ENCODE data around the gene YY1. TPM values are rescaled to one million over a fixed set of nuclear protein-coding genes. Genes with fewer than 3 reads are reported as not detected.
"Not testable (repeated sequence)": the region's sequence is repeated elsewhere in the genome, so short reads cannot be mapped to it uniquely, and the experiment has no call there.

The YY1 gene
- total RNA-seq, 1 donor from 2014 or later = 58.9 TPM

GRCh38 chr14:100286484-100287191 lies 47.7 kb downstream of the YY1 start:
- no peaks in the 10 kb centered on the region for H3K27me3 ChIP-seq
- peak overlapping the region; percentile 46 for H3K27ac ChIP-seq
- no peak for DNase-seq (ENCODE audit: low spot score)
- peaks cover 6% of the 10 kb centered on the region for H3K4me1 ChIP-seq
- no peak for TF ChIP-seq CTCF (IDR thresholded peaks at IDR 0.05)
- TF ChIP-seq EZH2 (IDR thresholded peaks at IDR 0.05) = no peak
- TF ChIP-seq EZH2phosphoT487 (IDR thresholded peaks at IDR 0.05) = no peak
- Mint-ChIP-seq H3K4me1 (peaks cover 19% of the 10 kb centered on the region), H3K36me3 (peaks cover under 1% of the 10 kb centered on the region), H3K27ac (no peak overlapping the region), H3K27me3 (ENCODE audit: insufficient read depth, low read depth) (peaks cover 10% of the 10 kb centered on the region), H3K9me3 (no peaks in the 10 kb centered on the region), H3K4me3 (no peak overlapping the region)
- H4K20me1 ChIP-seq (ENCODE audit: low read depth) = peaks cover 73% of the 10 kb centered on the region
- no peak overlapping the region for H3K9ac ChIP-seq
- H3F3A ChIP-seq (ENCODE audit: low read depth) = peaks cover 62% of the 10 kb centered on the region
- no peak overlapping the region for H2AFZ ChIP-seq (replicated peaks)
- no peaks in the 10 kb centered on the region for H3K36me3 ChIP-seq
- H3K79me2 ChIP-seq (ENCODE audit: low read depth) = no peaks in the 10 kb centered on the region
- no peak overlapping the region for H3K4me2 ChIP-seq
- no peaks in the 10 kb centered on the region for H3K9me3 ChIP-seq (ENCODE audit: low read depth)
- H3K4me3 ChIP-seq = no peak overlapping the region

- no peak for TF ChIP-seq CTCF (IDR thresholded peaks at IDR 0.05)
- TF ChIP-seq EZH2 (IDR thresholded peaks at IDR 0.05) = no peak
- TF ChIP-seq EZH2phosphoT487 (IDR thresholded peaks at IDR 0.05) = no peak
- Histone ChIP-seq H3K27ac (peak overlapping the region; percentile 46), H3K4me2 (no peak overlapping the region), H3K9me3 (ENCODE audit: low read depth) (no peaks in the 10 kb centered on the region), H4K20me1 (ENCODE audit: low read depth) (peaks cover 69% of the 10 kb centered on the region), H2AFZ (replicated peaks) (no peak overlapping the region), H3K9ac (no peak overlapping the region), H3K36me3 (no peaks in the 10 kb centered on the region), H3K27me3 (no peaks in the 10 kb centered on the region), H3K4me1 (peaks cover 6% of the 10 kb centered on the region), H3F3A (ENCODE audit: low read depth) (peaks cover 59% of the 10 kb centered on the region), H3K79me2 (ENCODE audit: low read depth) (no peaks in the 10 kb centered on the region), H3K4me3 (no peak overlapping the region)
- DNase-seq (ENCODE audit: low spot score) = no peak
- H3K4me1 Mint-ChIP-seq = peaks cover 19% of the 10 kb centered on the region
- no peaks in the 10 kb centered on the region for H3K9me3 Mint-ChIP-seq
- H3K27ac Mint-ChIP-seq = peak overlapping the region; percentile 63
- peak overlapping the region; percentile 30 for H3K4me3 Mint-ChIP-seq
- peaks cover 10% of the 10 kb centered on the region for H3K27me3 Mint-ChIP-seq (ENCODE audit: insufficient read depth, low read depth)
- no peaks in the 10 kb centered on the region for H3K36me3 Mint-ChIP-seq
Observed at GRCh38 chr14:100287202-100287997, 48.5 kb downstream of the YY1 start.

- not testable (repeated sequence) for H3K9me3 Mint-ChIP-seq; H3K4me2 ChIP-seq; H3K27me3 ChIP-seq; H3K4me3 ChIP-seq; DNase-seq (ENCODE audit: low spot score); H3K9me3 ChIP-seq (ENCODE audit: low read depth); H3K9ac ChIP-seq; H3K79me2 ChIP-seq (ENCODE audit: low read depth); H3K27ac ChIP-seq; H2AFZ ChIP-seq (replicated peaks); H3K27me3 Mint-ChIP-seq (ENCODE audit: insufficient read depth, low read depth); H3K36me3 Mint-ChIP-seq; H3K36me3 ChIP-seq; H3K4me3 Mint-ChIP-seq; H3K27ac Mint-ChIP-seq; H3K4me1 ChIP-seq
- Histone ChIP-seq H4K20me1 (ENCODE audit: low read depth) (peaks cover 69% of the 10 kb centered on the region), H3F3A (ENCODE audit: low read depth) (peaks cover 53% of the 10 kb centered on the region)
- H3K4me1 Mint-ChIP-seq = peaks cover 19% of the 10 kb centered on the region
Observed at GRCh38 chr14:100287998-100288295, 49.0 kb downstream of the YY1 start.

All from neural progenitor cell (in vitro differentiated cells).